HL-60 (cell line): ENCODE measurements around the gene PRSS3.
"Not testable (repeated sequence)": the region's sequence is repeated elsewhere in the genome, so short reads cannot be mapped to it uniquely, and the experiment has no call there.

Experiments used
- DNase-seq, 2 experiments: peaks; one replicate each; pipeline ENCODE4 v3.0.0-alpha.2; 2010 to 2020; ENCODE audit warnings: low read depth in 1 of 2, low spot score in 1 of 2
- H3K27ac ChIP-seq: fragments of 250-450 bp; sonication (Bioruptor Pico); replicated peaks from 2 replicates; pipeline ENCODE4 v1.5.1; 2020; ENCODE audit warnings: mild to moderate bottlenecking, moderate library complexity
- H3K27me3 ChIP-seq: fragments of 250-450 bp; sonication (Bioruptor Pico); 2 replicates; pipeline ENCODE4 v1.5.1; 2021; ENCODE audit warnings: mild to moderate bottlenecking, moderate library complexity; ENCODE audit not compliant: insufficient read depth, poor library complexity, severe bottlenecking
- H3K4me3 ChIP-seq: replicated peaks from 2 replicates; pipeline ENCODE4 v1.5.1; 2011; ENCODE audit warnings: mild to moderate bottlenecking, control low read depth, low read length; ENCODE audit not compliant: insufficient read depth
- GABPA ChIP-seq: IDR thresholded peaks from 2 replicates; pipeline ENCODE4 v1.6.1; 2012; ENCODE audit warnings: low read depth
- POLR2AphosphoS5 ChIP-seq: IDR thresholded peaks from 2 replicates; pipeline ENCODE4 v1.6.1; 2012; ENCODE audit warnings: low read depth
- SPI1 ChIP-seq: IDR thresholded peaks from 2 replicates; pipeline ENCODE4 v1.6.1; 2012; ENCODE audit warnings: low read depth, mild to moderate bottlenecking, borderline replicate concordance
- long read RNA-seq: library from polyadenylated mRNA; unstranded; transcript quantifications from one replicate; pipeline ENCODE4 v2.0.0, GENCODE V29; 2020
- TF ChIP-seq, protein P1 (sequence below): IDR thresholded peaks from one replicate; pipeline ENCODE4 v1.5.1; 2011; ENCODE audit warnings: low read length, control low read depth, inconsistent platforms; ENCODE audit not compliant: insufficient read depth
- TF ChIP-seq, protein P2 (sequence below): IDR thresholded peaks from 2 replicates; pipeline ENCODE4 v1.6.1; 2012; ENCODE audit warnings: low read depth; ENCODE audit not compliant: insufficient replicate concordance

Gene PRSS3
- long read RNA-seq, result 0 reads

DNA sequence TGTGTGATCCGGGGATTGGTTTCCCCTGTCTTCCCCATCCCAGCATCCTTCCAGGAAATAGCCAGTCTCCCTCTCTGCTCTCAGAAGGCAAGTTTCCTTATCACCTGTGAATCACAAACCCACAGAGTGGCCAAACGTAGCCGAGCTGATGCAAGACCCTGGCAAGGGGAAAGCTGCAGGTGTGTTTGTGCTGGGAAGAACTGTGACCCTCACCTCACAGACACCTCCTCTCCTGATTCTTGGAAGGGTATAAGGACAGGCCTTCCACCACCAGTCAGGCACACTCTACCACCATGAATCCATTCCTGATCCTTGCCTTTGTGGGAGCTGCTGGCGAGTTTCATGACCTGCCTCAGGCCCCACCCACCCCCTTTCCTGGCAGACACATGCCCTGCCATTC lies at the start of gene PRSS3:
PRSS3 (plus strand) TSS at position 281 of the 400 bp plus-strand sequence; CDS start at position 294, 13 bp downstream.
- H3K27ac ChIP-seq, result no peak within 1 kb of the TSS
- H3K4me3 ChIP-seq, result no peak within 1 kb of the TSS
- H3K27me3 ChIP-seq, result peaks cover 4% of the 10 kb centered on the region
- DNase-seq, result no peak
- TF ChIP-seq, protein P1, sequence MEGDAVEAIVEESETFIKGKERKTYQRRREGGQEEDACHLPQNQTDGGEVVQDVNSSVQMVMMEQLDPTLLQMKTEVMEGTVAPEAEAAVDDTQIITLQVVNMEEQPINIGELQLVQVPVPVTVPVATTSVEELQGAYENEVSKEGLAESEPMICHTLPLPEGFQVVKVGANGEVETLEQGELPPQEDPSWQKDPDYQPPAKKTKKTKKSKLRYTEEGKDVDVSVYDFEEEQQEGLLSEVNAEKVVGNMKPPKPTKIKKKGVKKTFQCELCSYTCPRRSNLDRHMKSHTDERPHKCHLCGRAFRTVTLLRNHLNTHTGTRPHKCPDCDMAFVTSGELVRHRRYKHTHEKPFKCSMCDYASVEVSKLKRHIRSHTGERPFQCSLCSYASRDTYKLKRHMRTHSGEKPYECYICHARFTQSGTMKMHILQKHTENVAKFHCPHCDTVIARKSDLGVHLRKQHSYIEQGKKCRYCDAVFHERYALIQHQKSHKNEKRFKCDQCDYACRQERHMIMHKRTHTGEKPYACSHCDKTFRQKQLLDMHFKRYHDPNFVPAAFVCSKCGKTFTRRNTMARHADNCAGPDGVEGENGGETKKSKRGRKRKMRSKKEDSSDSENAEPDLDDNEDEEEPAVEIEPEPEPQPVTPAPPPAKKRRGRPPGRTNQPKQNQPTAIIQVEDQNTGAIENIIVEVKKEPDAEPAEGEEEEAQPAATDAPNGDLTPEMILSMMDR, result no peak
- TF ChIP-seq POLR2AphosphoS5, result no peak

DNA sequence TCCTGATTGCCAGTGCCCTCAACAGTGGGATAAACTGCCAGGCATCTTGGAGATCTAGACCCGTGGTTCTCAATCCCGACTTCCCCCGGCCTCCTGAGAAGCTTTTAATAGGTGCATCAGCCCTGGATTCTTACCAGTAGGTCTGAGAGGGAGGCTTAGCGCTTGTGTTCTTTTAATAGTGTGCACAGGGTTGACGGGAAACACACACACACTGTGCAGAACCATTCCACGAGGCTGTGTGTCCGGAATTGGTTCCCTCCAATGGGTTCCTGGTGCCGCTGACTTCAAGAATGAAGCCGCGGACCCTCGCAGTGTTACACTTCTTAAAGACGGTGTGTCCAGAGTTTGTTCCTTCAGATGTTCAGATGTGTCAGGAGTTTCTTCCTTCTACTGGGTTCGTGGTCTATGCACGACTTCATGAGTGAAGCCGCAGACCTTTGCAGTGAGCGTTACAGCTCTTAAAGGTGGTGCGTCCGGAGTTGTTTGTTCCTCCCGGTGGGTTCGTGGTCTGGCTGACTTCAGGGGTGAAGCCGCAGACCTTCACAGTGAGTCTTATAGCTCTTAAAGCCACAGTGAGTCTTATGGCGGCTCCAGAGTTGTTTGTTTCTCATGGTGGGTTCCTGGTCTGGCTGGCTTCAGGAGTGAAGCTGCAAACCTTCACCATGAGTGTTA lies 46.6 kb upstream of the PRSS3 start:
- Histone ChIP-seq H3K4me3 (peak overlapping the region; percentile 38), H3K27ac (no peak overlapping the region), H3K27me3 (peaks cover 7% of the 10 kb centered on the region)
- TF ChIP-seq POLR2AphosphoS5 (no peak), SPI1 (no peak), GABPA (no peak)
- TF ChIP-seq, protein P1, result no peak
- TF ChIP-seq, protein P2, sequence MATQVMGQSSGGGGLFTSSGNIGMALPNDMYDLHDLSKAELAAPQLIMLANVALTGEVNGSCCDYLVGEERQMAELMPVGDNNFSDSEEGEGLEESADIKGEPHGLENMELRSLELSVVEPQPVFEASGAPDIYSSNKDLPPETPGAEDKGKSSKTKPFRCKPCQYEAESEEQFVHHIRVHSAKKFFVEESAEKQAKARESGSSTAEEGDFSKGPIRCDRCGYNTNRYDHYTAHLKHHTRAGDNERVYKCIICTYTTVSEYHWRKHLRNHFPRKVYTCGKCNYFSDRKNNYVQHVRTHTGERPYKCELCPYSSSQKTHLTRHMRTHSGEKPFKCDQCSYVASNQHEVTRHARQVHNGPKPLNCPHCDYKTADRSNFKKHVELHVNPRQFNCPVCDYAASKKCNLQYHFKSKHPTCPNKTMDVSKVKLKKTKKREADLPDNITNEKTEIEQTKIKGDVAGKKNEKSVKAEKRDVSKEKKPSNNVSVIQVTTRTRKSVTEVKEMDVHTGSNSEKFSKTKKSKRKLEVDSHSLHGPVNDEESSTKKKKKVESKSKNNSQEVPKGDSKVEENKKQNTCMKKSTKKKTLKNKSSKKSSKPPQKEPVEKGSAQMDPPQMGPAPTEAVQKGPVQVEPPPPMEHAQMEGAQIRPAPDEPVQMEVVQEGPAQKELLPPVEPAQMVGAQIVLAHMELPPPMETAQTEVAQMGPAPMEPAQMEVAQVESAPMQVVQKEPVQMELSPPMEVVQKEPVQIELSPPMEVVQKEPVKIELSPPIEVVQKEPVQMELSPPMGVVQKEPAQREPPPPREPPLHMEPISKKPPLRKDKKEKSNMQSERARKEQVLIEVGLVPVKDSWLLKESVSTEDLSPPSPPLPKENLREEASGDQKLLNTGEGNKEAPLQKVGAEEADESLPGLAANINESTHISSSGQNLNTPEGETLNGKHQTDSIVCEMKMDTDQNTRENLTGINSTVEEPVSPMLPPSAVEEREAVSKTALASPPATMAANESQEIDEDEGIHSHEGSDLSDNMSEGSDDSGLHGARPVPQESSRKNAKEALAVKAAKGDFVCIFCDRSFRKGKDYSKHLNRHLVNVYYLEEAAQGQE, result no peak
- DNase-seq, result peak; percentile 5 to 33

DNA sequence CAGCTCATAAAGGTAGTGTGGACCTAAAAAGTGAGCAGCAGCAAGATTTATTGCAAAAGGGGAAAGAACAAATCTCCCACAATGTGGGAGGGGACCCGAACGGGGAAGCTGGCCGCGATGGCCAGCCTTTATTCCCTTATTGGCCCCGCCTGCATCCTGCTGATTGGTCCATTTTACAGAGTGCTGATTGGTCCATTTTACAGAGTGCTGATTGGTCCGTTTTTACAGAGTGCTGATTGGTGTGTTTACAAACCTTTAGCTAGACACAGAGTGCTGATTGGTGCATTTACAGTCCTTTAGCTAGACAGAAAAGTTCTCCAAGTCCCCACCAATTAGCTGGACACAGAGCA lies 46.1 kb upstream of the PRSS3 start:
- peak overlapping the region; percentile 38 for H3K4me3 ChIP-seq
- not testable (repeated sequence) for H3K27me3 ChIP-seq

DNA sequence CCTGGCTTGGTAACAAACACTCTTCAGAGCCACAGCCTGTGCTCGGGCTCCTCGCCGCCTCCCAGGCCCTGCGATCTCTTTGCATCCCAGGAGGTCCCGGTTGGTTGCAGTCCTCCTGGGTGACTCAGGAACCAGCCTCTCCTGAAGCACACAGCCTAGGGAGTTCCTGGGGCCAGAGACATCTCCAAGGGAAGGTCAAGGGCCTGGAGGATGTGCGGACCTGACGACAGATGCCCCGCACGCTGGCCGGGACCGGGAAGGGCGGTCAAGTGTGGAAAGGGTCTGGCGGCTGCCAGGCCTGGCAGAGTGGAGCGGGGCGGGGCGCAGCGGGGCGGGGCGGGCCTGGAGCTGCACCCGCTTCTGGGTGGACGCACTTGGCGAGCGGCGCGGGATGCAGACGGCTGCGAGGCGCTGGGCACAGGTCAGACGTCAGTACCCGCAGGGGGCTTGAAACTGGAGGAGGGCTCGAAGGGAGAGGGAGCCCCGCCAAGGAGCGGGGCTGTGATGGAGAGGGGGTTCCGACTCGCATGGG lies 45.0 kb upstream of the PRSS3 start:
- Histone ChIP-seq H3K4me3 (no peak overlapping the region), H3K27ac (no peak overlapping the region), H3K27me3 (peaks cover 10% of the 10 kb centered on the region)
- no peak for DNase-seq
- TF ChIP-seq POLR2AphosphoS5 (no peak), GABPA (no peak), SPI1 (no peak)
- TF ChIP-seq, protein P1, result no peak
- TF ChIP-seq, protein P2, result no peak

More for the DNA sequence above, 46.1 kb upstream of the PRSS3 start:
- peak; percentile 32 to 49 for DNase-seq
- H3K27ac ChIP-seq, result not testable (repeated sequence)
